SK-N-SH treated with all-trans-retinoic acid at 6 μM for 48 hours (cell line): ENCODE measurements around the gene DIAPH3.

ENCODE experiments used
- ATAC-seq: fragments of 200-7000 bp; cut with Tn5 transposase; 3 replicates; pipeline ENCODE4 v1.9.1; 2020; ENCODE audit warnings: mild to moderate bottlenecking, moderate library complexity
- ARNTL ChIP-seq: fragments of 450-650 bp; formaldehyde crosslinking; IDR thresholded peaks from 2 replicates; pipeline ENCODE4 v1.5.0; 2020; ENCODE audit warnings: low read depth, mild to moderate bottlenecking, moderate library complexity, borderline replicate concordance
- BACH2 ChIP-seq: fragments of 250-450 bp; sonication (Bioruptor Pico); IDR thresholded peaks from 2 replicates; pipeline ENCODE4 v1.9.0; 2021; ENCODE audit warnings: mild to moderate bottlenecking, borderline replicate concordance
- CREB5 ChIP-seq: fragments of 250-450 bp; sonication (Bioruptor Pico); IDR thresholded peaks from 2 replicates; pipeline ENCODE4 v1.5.1; 2020; ENCODE audit warnings: low read depth, mild to moderate bottlenecking, moderate library complexity
- CSDC2 ChIP-seq: fragments of 250-450 bp; sonication (Bioruptor Pico); IDR thresholded peaks from 2 replicates; pipeline ENCODE4 v1.5.0; 2020; ENCODE audit warnings: mild to moderate bottlenecking, moderate library complexity
- CSRNP3 ChIP-seq: fragments of 250-450 bp; sonication (Bioruptor Pico); IDR thresholded peaks from 2 replicates; pipeline ENCODE4 v1.5.1; 2021; ENCODE audit warnings: mild to moderate bottlenecking, moderate library complexity
- ESRRG ChIP-seq: fragments of 250-450 bp; sonication (Bioruptor Pico); IDR thresholded peaks from 2 replicates; pipeline ENCODE4 v1.6.1; 2021; ENCODE audit warnings: mild to moderate bottlenecking
- GLIS3 ChIP-seq: fragments of 250-450 bp; sonication (Bioruptor Pico); IDR thresholded peaks from 2 replicates; pipeline ENCODE4 v1.5.0; 2020; ENCODE audit warnings: mild to moderate bottlenecking, moderate library complexity
- OSR1 ChIP-seq: fragments of 250-450 bp; sonication (Bioruptor Pico); IDR thresholded peaks from 2 replicates; pipeline ENCODE4 v1.8.0; 2022; ENCODE audit warnings: moderate library complexity, mild to moderate bottlenecking, inconsistent platforms
- PATZ1 ChIP-seq: fragments of 250-450 bp; sonication (Bioruptor Pico); IDR thresholded peaks from 2 replicates; pipeline ENCODE4 v1.8.0; 2020; ENCODE audit warnings: mild to moderate bottlenecking, moderate library complexity, borderline replicate concordance
- POU6F1 ChIP-seq: fragments of 250-450 bp; sonication (Bioruptor Pico); IDR thresholded peaks from 2 replicates; pipeline ENCODE4 v1.8.0; 2021; ENCODE audit warnings: low read depth, mild to moderate bottlenecking, moderate library complexity, borderline replicate concordance
- PPARA ChIP-seq: fragments of 250-450 bp; sonication (Bioruptor Pico); IDR thresholded peaks from 2 replicates; pipeline ENCODE4 v1.5.0; 2020; ENCODE audit warnings: mild to moderate bottlenecking, borderline replicate concordance
- RARB ChIP-seq: fragments of 250-450 bp; sonication (Bioruptor Pico); IDR thresholded peaks from 2 replicates; pipeline ENCODE4 v1.8.0; 2021; ENCODE audit warnings: mild to moderate bottlenecking, moderate library complexity
- SNAI2 ChIP-seq: fragments of 250-450 bp; sonication (Bioruptor Pico); IDR thresholded peaks from 2 replicates; pipeline ENCODE4 v1.5.0; 2020; ENCODE audit warnings: mild to moderate bottlenecking, moderate library complexity
- TOX ChIP-seq: fragments of 250-450 bp; sonication (Bioruptor Pico); IDR thresholded peaks from 2 replicates; pipeline ENCODE4 v1.8.0; 2021; ENCODE audit warnings: mild to moderate bottlenecking, moderate library complexity, borderline replicate concordance
- TSHZ2 ChIP-seq: fragments of 250-450 bp; sonication (Bioruptor Pico); IDR thresholded peaks from 2 replicates; pipeline ENCODE4 v1.5.0; 2020; ENCODE audit warnings: mild to moderate bottlenecking, moderate library complexity
- ZC3H10 ChIP-seq: fragments of 250-450 bp; sonication (Bioruptor Pico); IDR thresholded peaks from 2 replicates; pipeline ENCODE4 v1.5.1; 2021; ENCODE audit warnings: mild to moderate bottlenecking, moderate library complexity
- ZFP30 ChIP-seq: fragments of 450-650 bp; formaldehyde crosslinking; IDR thresholded peaks from 2 replicates; pipeline ENCODE4 v1.5.0; 2022; ENCODE audit warnings: mild to moderate bottlenecking, moderate library complexity
- ZNF565 ChIP-seq: fragments of 450-650 bp; formaldehyde crosslinking; conservative IDR thresholded peaks from 2 replicates; pipeline ENCODE4 v1.5.0; 2020; ENCODE audit warnings: low read depth, mild to moderate bottlenecking, moderate library complexity
- ZNF70 ChIP-seq: fragments of 450-650 bp; formaldehyde crosslinking; IDR thresholded peaks from 2 replicates; pipeline ENCODE4 v1.5.0; 2020; ENCODE audit warnings: mild to moderate bottlenecking, moderate library complexity
- ZNF8 ChIP-seq: fragments of 450-650 bp; formaldehyde crosslinking; IDR thresholded peaks from 2 replicates; pipeline ENCODE4 v1.5.0; 2020; ENCODE audit warnings: mild to moderate bottlenecking, moderate library complexity

Gene DIAPH3

GRCh38 chr13:60182907-60183306, 19.2 kb upstream of the DIAPH3 start:
- TF ChIP-seq ZNF565 (CRISPR knock-in tag): no peak
- TF ChIP-seq GLIS3 (CRISPR knock-in tag): no peak
- TF ChIP-seq ARNTL (CRISPR knock-in tag): no peak
- TF ChIP-seq BACH2: no peak
- no peak for TF ChIP-seq POU6F1 (CRISPR knock-in tag)
- TF ChIP-seq ZNF8 (CRISPR knock-in tag): no peak
- no peak for TF ChIP-seq ZC3H10 (CRISPR knock-in tag)
- TF ChIP-seq ZFP30 (CRISPR knock-in tag): no peak
- ATAC-seq: no peak

GRCh38 chr13:60178327-60178726, 14.6 kb upstream of the DIAPH3 start:
- TF ChIP-seq RARB (CRISPR knock-in tag) (no peak), POU6F1 (CRISPR knock-in tag) (no peak), ZC3H10 (CRISPR knock-in tag) (no peak), CSDC2 (no peak), TSHZ2 (CRISPR knock-in tag) (no peak), OSR1 (CRISPR knock-in tag) (no peak), TOX (CRISPR knock-in tag) (no peak), ESRRG (CRISPR knock-in tag) (no peak), PATZ1 (no peak), GLIS3 (CRISPR knock-in tag) (no peak), ZFP30 (CRISPR knock-in tag) (no peak), PPARA (CRISPR knock-in tag) (no peak), ZNF565 (CRISPR knock-in tag) (no peak), ZNF70 (CRISPR knock-in tag) (no peak), SNAI2 (CRISPR knock-in tag) (no peak)
- TF ChIP-seq, all 23 proteins: peak for 0
- no peak for ATAC-seq

- ATAC-seq: no peak
- no peak for TF ChIP-seq ZC3H10 (CRISPR knock-in tag)
- no peak for TF ChIP-seq CSRNP3 (CRISPR knock-in tag)
- TF ChIP-seq ARNTL (CRISPR knock-in tag): no peak
- TF ChIP-seq ZNF70 (CRISPR knock-in tag): no peak
- no peak for TF ChIP-seq CREB5 (CRISPR knock-in tag)
- no peak for TF ChIP-seq ZNF565 (CRISPR knock-in tag)
- no peak for TF ChIP-seq PPARA (CRISPR knock-in tag)
- TF ChIP-seq BACH2: no peak
- TF ChIP-seq POU6F1 (CRISPR knock-in tag): no peak
- no peak for TF ChIP-seq TOX (CRISPR knock-in tag)
- no peak for TF ChIP-seq GLIS3 (CRISPR knock-in tag)
- TF ChIP-seq ZFP30 (CRISPR knock-in tag): no peak
- TF ChIP-seq RARB (CRISPR knock-in tag): no peak
- TF ChIP-seq PATZ1: no peak
- no peak for TF ChIP-seq OSR1 (CRISPR knock-in tag)
- TF ChIP-seq ZNF8 (CRISPR knock-in tag): no peak
- TF ChIP-seq CSDC2: no peak
- TF ChIP-seq SNAI2 (CRISPR knock-in tag): no peak
Measured at GRCh38 chr13:60175571-60175970, 11.8 kb upstream of the DIAPH3 start.
